ENCODE results near the gene FBXO36. TPM values are rescaled to one million over a fixed set of nuclear protein-coding genes. Genes with fewer than 3 reads are reported as not detected.
A peak's percentile ranks its signal among the peaks of the same experiment; 100 is the strongest.

The FBXO36 gene
- total RNA-seq, 1 experiment from 2014 or later = 0.42 TPM

- no peak for DNase-seq (ENCODE audit: low read depth)
Observed at GRCh38 chr2:229969921-229970320, 47.6 kb downstream of the FBXO36 start.

GRCh38 chr2:229970406-229970805 is 48.1 kb downstream of the FBXO36 start:
- DNase-seq (ENCODE audit: low read depth) = no peak

GRCh38 chr2:229971298-229971790 is 49.0 kb downstream of the FBXO36 start:
- no peak for DNase-seq (ENCODE audit: low read depth)

GRCh38 chr2:229974266-229974665 is 52.0 kb downstream of the FBXO36 start:
- no peak for DNase-seq (ENCODE audit: low read depth)

GRCh38 chr2:229980431-229981184 is 58.3 kb downstream of the FBXO36 start:
- peak; percentile 72 for DNase-seq (ENCODE audit: low read depth)

GRCh38 chr2:229993236-229993635 is 70.9 kb downstream of the FBXO36 start:
- no peak for DNase-seq (ENCODE audit: low read depth)

- no peak for DNase-seq (ENCODE audit: low read depth)
Observed at GRCh38 chr2:229996320-229996719, 74.0 kb downstream of the FBXO36 start.

- no peak for DNase-seq (ENCODE audit: low read depth)
Observed at GRCh38 chr2:229997565-229997964, 75.3 kb downstream of the FBXO36 start.

- DNase-seq (ENCODE audit: low read depth) = no peak
Observed at GRCh38 chr2:230000118-230000841, 78.0 kb downstream of the FBXO36 start.

- DNase-seq (ENCODE audit: low read depth) = peak; percentile 63
Observed at GRCh38 chr2:230007931-230008707, 85.8 kb downstream of the FBXO36 start.

GRCh38 chr2:230008708-230009066 is 86.4 kb downstream of the FBXO36 start:
- no peak for DNase-seq (ENCODE audit: low read depth)

- no peak for DNase-seq (ENCODE audit: low read depth)
Observed at GRCh38 chr2:230010501-230010900, 88.2 kb downstream of the FBXO36 start.

- DNase-seq (ENCODE audit: low read depth) = no peak
Observed at GRCh38 chr2:230011617-230012016, 89.3 kb downstream of the FBXO36 start.

- no peak for DNase-seq (ENCODE audit: low read depth)
Observed at GRCh38 chr2:230012267-230012884, 90.1 kb downstream of the FBXO36 start.

- no peak for DNase-seq (ENCODE audit: low read depth)
Observed at GRCh38 chr2:230016844-230017243, 94.5 kb downstream of the FBXO36 start.

GRCh38 chr2:230018153-230018552 is 95.8 kb downstream of the FBXO36 start:
- peak; percentile 52 for DNase-seq (ENCODE audit: low read depth)

- no peak for DNase-seq (ENCODE audit: low read depth)
Observed at GRCh38 chr2:230019742-230020141, 97.4 kb downstream of the FBXO36 start.

- DNase-seq (ENCODE audit: low read depth) = no peak
Observed at GRCh38 chr2:230023313-230023712, 101.0 kb downstream of the FBXO36 start.

- peak; percentile 34 for DNase-seq (ENCODE audit: low read depth)
Observed at GRCh38 chr2:230042195-230042594, 119.9 kb downstream of the FBXO36 start.

- no peak for DNase-seq (ENCODE audit: low read depth)
Observed at GRCh38 chr2:230043025-230043424, 120.7 kb downstream of the FBXO36 start.

- no peak for DNase-seq (ENCODE audit: low read depth)
Observed at GRCh38 chr2:230043461-230043860, 121.2 kb downstream of the FBXO36 start.
